Fibroblast of skin of scalp (primary cell): Measurements from ENCODE around the gene CHD2.
"Not testable (repeated sequence)": the region's sequence is repeated elsewhere in the genome, so short reads cannot be mapped to it uniquely, and the experiment has no call there.

Source experiments
- DNase-seq: peaks from one replicate; pipeline ENCODE4 v3.0.0-alpha.2; 2013

The CHD2 gene

DNA sequence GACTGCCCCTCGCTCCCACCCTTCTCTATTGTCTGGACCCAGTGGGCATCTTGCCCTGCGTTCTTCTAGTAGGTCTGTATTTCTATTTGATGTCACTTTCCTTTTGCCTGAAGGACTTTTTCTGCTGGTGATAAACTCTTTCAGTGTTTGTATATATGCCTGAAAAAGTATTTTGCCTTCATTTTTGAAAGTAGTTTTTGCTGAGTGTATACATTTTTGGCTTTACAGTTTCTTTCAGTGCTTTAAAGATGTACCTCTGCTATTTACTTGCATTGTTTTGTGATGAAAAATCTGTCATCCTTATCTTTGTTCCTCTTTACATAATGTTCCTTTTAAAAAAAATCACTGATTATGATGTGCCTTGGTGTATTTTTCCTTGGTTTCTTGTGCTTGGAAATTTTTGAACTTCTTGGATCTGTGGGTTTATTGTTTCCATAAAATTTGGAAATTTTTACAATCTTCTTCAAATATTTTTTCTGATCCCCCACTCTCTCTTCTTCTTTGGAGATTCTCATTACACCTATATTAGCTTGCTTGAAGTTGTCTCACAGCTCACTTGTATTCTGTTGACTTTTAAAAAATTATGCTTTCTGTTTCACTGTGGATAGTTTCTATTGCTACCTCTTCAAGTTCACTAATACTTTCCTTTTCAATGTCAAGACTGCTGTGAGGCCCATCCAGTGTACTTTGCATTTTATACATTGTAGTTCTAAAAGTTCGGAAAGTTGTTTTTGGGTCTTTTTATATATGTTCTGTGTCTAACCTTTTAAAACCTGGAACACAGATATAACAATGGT is 121.0 kb downstream of the CHD2 start:
- DNase-seq, result no peak

DNA sequence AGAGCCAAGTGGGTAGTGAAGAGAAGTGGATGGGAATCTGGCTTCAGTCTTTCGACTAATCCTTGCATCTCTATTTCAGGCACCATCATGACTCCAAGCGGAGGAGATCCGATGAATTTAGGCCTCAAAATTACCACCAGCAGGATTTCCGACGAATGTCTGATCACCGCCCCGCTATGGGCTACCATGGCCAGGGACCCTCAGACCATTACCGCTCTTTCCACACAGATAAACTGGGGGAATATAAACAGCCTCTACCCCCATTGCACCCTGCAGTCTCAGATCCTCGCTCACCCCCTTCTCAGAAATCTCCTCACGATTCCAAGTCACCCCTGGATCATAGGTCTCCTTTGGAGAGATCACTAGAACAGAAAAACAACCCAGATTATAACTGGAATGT is 124.2 kb downstream of the CHD2 start:
- DNase-seq, result no peak

GRCh38 chr15:93024716-93025624 is 124.8 kb downstream of the CHD2 start:
- no peak for DNase-seq

GRCh38 chr15:93025625-93025982 is 125.5 kb downstream of the CHD2 start:
- no peak for DNase-seq

GRCh38 chr15:93026380-93026817 is 126.3 kb downstream of the CHD2 start:
- no peak for DNase-seq

DNA sequence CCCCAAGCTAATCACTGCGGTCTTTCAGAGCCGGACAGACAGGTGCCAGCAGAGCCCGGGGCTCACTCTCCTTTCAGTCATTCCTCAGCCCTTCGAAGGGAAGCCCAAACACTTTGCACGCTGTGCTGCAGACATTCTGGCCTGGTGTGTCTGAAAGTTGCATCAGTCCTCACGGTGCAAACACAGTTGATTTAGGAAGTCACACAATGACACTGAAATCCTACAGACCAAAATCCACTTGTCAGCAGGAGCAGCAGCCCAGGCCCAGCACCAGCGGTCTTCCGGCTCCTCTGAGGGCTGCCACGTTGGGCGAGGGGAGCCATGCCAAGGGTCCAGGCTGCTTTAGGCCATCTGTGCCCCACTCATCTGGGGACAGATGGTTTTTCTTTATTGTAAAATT is 127.3 kb downstream of the CHD2 start:
- peak; percentile 32 for DNase-seq

DNA sequence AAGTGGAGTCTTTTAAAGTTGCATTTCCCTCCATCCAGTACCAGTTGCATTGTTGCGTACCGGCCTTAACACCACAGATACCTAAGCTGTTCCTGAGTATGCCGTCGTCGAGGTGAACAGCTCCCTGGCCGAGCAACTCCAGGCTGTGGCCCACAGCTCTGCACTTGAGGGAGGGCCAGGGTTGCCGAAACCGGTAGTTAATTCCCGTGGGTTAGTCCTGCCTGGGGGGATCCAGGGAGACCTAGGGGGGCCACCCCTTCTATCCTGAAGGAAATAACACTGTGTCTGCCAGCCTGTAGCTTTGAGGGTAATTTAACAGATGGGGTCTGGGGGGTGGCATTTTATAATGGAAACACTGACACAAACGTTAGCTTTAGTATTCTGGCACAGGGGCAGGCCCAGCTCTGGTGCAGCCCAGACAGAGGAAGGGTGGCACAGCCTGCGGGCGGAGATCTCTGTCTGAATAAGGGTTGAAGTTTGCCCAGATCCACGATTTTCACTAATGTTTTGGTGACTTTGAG is 128.0 kb downstream of the CHD2 start:
- no peak for DNase-seq

DNA sequence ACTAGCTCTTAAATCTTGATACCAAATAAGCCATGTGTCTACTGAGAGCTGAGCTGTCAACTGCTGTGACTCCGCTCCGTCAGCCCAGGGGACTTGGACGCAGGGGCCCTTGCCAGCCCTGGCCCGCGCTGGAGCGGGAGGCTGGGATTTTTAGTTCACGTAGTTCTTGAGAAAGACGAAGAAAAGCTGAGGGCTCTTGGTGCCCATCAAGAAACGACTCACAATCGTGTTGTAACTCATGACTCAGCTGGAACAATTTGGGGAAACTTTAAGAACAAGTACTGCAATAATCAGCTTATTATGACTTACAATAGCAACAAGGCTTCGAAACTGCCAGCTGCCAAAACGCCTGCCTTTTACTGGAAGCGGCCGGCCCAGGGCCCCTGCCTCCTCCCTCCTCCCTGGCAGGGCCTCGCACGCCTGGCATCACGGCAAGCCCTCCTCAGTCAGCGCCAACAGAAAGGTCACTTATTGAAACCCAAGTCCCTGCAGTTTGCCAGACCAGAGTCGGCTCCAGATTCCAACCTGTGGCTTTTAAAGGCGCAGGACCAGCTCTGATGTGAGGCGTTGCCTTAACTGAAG is 128.6 kb downstream of the CHD2 start:
- DNase-seq, result peak; percentile 69

DNA sequence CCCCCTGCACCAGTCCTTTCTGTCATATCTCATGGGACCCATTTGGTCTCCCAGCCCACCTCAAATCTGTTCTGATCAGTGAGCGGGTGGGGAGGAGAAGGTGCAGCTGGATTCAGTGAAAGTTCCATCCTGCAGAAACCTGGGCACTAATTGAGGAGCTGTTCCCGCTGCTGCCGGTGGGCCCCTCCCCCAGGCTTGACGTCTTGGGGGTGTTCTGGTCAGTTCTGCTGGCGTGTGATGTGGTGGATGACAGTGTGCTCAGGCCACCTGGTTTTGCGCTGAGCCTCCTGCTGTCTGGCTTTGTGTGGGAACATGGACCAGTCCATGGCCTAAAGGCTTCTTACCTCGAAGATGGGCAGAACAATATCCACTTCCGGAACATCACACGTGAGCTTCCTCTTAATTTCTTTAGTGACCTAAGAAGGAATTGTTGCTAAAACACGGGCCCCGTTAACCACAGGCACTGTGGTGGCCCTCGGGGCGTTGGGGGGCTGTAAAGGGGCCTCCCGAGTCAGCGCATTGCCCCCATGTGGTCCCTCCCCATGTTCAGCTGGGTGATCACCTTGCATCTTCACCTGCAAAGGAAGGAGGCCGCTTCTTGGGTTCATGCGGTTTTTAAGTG is 129.2 kb downstream of the CHD2 start:
- DNase-seq, result no peak

- no peak for DNase-seq
Measured at GRCh38 chr15:93029836-93030429, 129.8 kb downstream of the CHD2 start.

DNA sequence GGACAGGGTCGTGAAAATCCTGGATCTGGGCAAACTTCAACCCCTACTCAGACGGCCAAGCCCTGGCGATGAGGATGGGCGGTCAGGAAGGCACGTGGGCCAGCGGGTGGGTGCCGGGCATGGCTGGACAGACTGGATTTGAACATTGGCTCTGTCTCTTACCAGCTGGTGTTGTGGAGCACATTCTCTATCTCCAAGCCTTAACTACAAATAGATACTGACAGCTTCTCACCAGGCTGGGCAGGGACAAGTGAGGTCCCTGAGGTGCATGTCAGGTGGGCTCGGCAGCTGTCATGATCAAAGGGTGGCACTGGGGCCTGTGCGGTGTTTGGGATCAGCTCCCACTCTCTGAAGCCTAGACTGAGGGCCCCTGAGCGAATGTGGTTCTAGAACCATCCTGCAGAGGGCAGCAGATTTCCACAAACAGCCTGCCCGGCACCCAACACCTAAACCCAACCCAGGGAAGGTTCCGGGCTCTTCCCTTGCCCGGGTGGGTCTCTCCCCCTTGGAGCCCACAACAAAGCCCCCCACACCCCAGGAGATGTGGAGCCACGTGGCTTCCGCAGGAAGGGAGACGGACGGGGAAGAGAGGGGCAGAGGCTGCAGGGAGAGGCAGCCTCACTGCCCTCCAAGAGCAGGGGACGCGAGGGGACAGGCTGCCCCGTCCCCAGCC is 130.4 kb downstream of the CHD2 start:
- peak; percentile 64 for DNase-seq

DNA sequence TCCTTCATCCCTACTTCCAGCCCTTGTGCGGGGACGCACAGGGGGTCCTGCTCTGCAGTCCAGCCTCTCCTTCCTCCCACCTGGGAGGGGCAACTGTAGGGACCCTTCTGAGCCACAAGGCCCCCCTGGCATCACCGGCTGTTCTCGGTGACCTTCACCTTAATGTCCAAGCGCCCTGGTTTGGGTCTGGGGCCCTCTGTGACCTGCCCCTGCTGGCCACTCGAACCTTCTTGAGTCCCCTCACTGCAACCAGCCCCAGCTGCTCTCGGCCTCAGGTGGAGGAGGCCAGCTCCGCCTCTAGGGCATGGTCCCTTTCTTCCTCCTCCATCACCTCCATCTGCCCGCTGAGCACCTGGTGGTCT is 131.0 kb downstream of the CHD2 start:
- no peak for DNase-seq

DNA sequence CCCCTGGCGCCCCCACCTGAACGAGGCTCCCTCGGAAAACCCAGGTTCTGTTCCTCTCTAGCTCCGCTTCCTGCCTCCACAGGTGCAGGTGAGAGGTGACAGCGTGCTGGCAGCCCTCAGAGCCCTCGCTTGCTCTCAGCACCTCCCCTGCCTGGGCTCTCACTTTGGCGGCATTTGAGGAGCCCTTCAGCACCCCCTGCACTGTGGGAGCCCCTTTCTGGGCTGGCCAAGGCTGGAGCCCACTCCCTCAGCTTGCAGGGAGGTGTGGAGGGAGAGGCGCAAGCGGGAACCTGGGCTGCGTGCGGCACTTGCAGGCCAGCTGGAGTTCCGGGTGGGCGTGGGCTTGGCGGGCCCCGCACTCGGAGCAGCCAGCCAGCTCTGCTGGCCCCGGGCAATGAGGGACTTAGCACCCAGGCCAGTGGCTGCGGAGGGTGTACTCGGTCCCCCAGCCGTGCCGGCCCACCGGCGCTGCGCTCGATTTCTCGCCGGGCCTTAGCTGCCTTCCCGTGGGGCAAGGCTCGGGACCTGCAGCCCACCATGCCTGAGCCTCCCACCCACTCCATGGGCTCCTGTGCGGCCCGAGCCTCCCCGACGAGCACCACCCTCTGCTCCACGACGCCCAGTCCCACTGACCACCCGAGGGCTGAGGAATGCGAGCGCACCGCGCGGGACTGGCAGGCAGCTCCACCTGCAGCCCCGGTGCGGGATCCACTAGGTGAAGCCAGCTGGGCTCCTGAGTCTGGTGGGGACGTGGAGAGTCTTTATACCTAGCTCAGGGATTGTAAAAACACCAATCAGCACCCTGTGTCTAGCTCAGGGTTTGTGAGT is 131.6 kb downstream of the CHD2 start:
- not testable (repeated sequence) for DNase-seq

- not testable (repeated sequence) for DNase-seq
Measured at GRCh38 chr15:93032515-93033206, 132.5 kb downstream of the CHD2 start.

DNA sequence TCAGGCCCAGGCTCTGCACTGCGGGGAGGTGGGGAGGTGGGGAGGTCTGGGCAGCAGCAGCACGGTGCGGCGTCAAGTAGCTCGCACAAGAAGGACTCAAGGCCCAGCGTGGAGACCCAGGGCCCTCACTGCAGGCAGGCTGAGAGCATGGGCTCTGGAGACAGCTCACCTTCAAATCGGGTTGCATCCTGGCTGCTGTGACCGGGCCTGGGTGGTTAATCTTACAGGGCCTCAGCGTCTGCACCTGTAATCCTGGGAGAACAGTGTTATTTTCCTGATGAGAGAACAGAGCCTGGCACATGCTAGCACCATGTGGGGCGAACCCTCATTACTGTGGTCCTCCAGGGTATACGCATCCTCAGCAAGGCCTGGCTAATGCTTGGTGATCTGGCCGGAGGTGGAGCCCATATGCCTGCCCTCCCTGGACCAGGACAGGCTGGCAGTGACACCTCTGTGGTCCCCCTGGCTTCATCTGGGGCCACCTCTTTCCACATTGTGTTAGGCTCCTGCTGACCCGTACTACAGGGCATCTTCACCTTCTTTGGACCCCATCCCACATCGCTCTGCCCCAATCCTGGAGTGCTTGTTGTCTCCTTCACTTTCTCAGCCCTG is 133.4 kb downstream of the CHD2 start:
- DNase-seq, result no peak

DNA sequence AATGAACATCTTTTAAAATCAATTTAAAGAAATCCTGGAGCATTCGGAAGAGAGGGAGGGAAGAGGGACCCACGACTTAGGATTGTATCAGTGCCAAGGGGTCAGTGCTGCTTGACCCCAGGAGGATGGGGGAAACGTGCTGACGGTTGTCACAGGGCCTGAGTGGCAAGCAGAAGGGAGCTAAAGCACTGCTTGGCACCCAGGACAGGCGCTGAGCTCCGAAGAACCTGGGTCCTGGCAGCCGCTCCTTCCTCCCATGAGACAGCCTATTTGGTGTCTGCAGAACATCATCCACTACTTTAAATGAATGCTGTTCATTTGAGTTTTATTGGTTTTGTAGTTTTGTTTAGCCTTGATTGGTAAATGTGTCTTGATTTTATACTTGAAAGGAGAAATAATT is 134.4 kb downstream of the CHD2 start:
- DNase-seq, result no peak

DNA sequence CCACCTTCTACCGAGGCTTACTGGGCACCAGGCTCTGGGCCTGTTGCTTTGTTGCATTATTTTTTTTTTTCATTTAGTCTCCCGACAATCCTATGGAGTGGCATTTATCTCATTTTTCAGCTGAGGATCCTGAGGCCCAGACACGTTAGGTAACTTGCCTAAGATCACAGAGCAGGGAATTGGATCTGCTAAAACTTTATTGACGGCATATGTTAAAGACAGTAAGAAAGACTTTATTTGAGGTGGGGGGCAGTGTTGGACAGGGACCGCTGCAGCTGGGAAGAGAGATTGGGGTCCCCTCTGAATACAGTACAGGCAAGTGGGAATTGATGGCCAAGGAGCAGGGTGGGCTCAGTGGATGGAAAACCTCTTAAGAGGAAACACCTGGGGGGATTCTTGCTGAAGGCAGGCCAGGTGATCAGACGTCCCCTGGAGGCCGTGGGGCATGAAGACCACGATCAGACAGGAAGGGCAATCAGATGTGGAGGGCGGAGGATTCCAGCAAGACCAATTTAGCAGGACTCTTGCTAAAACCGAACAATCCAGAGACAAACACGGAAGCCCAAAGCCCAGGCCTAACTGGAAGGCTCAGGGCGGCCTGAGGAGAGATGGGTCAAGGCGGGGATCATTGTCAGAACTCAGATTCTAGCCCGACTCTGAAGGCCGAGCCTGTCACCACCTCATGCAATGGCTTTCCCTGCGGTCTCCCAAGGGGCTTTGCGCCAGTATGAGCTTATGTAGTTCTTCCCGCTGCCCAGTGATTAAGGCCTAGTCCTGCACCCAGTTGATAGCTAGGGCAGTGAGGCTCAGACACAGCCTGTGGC is 135.2 kb downstream of the CHD2 start:
- DNase-seq, result no peak

- peak; percentile 53 for DNase-seq
Measured at GRCh38 chr15:93035953-93036810, 136.1 kb downstream of the CHD2 start.
